Activated naive CD8-positive, alpha-beta T cell treated with anti-CD3 and anti-CD28 coated beads, Interleukin-2, amount 50 U/mL, for 24 hours (primary cell): ENCODE measurements around the gene WBP2.

Source experiments
- ATAC-seq: fragments of 150-1000 bp; cut with Tn5 transposase; one replicate; pipeline ENCODE4 v1.10.0; 2021
- DNase-seq: peaks from one replicate; pipeline ENCODE4 v3.0.0; 2021
- H3K27ac Mint-ChIP-seq: one replicate; pipeline ENCODE4 v1.8.0; 2021; ENCODE audit warnings: mild to moderate bottlenecking, mixed read lengths
- H3K27me3 Mint-ChIP-seq: one replicate; pipeline ENCODE4 v1.8.0; 2021; ENCODE audit warnings: mixed read lengths
- H3K36me3 Mint-ChIP-seq: one replicate; pipeline ENCODE4 v1.8.0; 2021; ENCODE audit warnings: low read depth, mixed read lengths
- H3K4me1 Mint-ChIP-seq: one replicate; pipeline ENCODE4 v1.8.0; 2021; ENCODE audit warnings: mixed read lengths
- H3K4me3 Mint-ChIP-seq: one replicate; pipeline ENCODE4 v1.8.0; 2021; ENCODE audit warnings: mild to moderate bottlenecking, moderate library complexity, mixed read lengths
- H3K9me3 Mint-ChIP-seq: one replicate; pipeline ENCODE4 v1.8.0; 2021; ENCODE audit warnings: mixed read lengths

WBP2 gene

GRCh38 chr17:75855310-75856061 is at the start of gene WBP2:
TSS of gene WBP2 (minus strand) at chr17:75855335. CDS start at chr17:75855297, 38 bp downstream.
- H3K4me1 Mint-ChIP-seq = peaks cover 40% of the 10 kb centered on the region
- no peaks in the 10 kb centered on the region for H3K36me3 Mint-ChIP-seq
- H3K27ac Mint-ChIP-seq = peak within 1 kb of the TSS; percentile 90
- ATAC-seq (peak; percentile 95), DNase-seq (peak; percentile 95)
- H3K4me3 Mint-ChIP-seq = no peak within 1 kb of the TSS
- no peaks in the 10 kb centered on the region for H3K9me3 Mint-ChIP-seq
- no peaks in the 10 kb centered on the region for H3K27me3 Mint-ChIP-seq

- ATAC-seq = no peak
- DNase-seq = no peak
Measured at GRCh38 chr17:75902406-75902805, 47.3 kb upstream of the WBP2 start.

DNA sequence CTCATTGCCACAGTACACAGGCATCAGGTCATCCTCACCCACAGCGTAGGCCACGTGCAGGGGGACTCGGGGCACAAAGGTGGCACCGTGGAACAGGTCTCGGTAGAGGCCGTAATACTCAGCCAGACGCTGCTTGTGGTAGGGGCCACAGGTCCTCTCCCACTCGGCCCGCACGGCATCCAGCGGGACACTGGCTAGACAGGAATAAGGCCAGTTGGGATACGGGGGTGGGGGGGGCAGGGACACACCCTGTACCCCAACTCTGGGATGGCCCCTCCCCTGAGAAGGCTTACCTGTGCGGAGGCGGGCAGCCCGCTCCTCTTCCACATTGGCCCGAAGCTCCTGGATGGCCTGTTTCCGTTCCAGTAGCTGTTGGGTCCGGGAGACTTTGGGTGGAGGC is 46.6 kb upstream of the WBP2 start:
- Mint-ChIP-seq H3K36me3 (peaks cover 9% of the 10 kb centered on the region), H3K4me1 (peaks cover 28% of the 10 kb centered on the region), H3K9me3 (no peaks in the 10 kb centered on the region), H3K27ac (no peak overlapping the region), H3K27me3 (no peaks in the 10 kb centered on the region), H3K4me3 (no peak overlapping the region)
- DNase-seq (no peak), ATAC-seq (no peak)

More at GRCh38 chr17:75902406-75902805, 47.3 kb upstream of the WBP2 start:
- H3K9me3 Mint-ChIP-seq = no peaks in the 10 kb centered on the region
- no peak overlapping the region for H3K27ac Mint-ChIP-seq
- peaks cover 27% of the 10 kb centered on the region for H3K4me1 Mint-ChIP-seq
- H3K27me3 Mint-ChIP-seq = no peaks in the 10 kb centered on the region
- no peak overlapping the region for H3K4me3 Mint-ChIP-seq
- H3K36me3 Mint-ChIP-seq = peaks cover 9% of the 10 kb centered on the region

DNA sequence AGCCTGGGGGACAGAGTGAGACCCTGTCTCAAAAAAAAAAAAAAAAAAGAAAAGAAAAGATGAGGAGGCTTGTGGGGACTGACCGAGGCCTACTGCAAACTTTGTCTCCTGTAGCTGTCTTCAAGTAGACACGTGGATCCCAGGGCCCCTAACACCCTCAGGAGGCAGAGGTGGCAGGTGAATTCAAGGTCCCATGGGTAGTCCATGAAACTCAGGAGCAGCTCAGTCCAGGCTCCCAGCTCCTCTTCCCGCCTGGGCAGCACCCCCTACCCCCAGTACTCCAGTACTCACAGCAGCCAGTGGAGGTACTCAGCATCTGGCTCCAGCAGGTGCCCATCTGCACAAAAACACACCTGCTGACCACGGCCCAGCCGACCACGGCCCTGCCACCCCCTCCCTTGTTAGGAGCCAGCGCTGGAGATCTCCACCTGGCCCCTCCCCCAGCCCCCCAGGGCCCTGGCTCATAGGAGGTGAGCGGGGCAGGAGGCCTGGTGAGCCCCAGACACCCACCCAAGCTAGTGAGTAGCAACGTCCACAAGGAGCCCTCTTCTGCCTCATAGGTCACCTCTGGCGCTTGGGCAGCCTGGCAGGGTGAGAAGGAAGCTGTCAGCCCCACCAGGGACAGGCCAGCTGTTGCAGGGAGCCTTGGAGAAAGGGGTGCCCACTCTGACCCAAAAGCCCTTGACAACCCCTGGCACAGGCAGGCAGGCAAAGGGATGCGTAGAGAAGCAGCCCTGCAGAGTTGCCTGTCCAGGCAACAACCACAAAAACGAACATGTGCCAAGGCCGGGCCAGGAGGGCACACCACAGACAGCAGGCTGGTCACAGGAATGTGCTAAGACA is 45.8 kb upstream of the WBP2 start:
- no peak overlapping the region for H3K4me3 Mint-ChIP-seq
- DNase-seq = no peak
- H3K4me1 Mint-ChIP-seq = peaks cover 25% of the 10 kb centered on the region

GRCh38 chr17:75899767-75900468 is 44.8 kb upstream of the WBP2 start:
- no peak overlapping the region for H3K27ac Mint-ChIP-seq
- ATAC-seq = no peak
- no peaks in the 10 kb centered on the region for H3K9me3 Mint-ChIP-seq

More for the DNA sequence above, 45.8 kb upstream of the WBP2 start:
- no peak for ATAC-seq
- no peaks in the 10 kb centered on the region for H3K9me3 Mint-ChIP-seq
- no peak overlapping the region for H3K27ac Mint-ChIP-seq
- no peaks in the 10 kb centered on the region for H3K27me3 Mint-ChIP-seq
- peaks cover 9% of the 10 kb centered on the region for H3K36me3 Mint-ChIP-seq

GRCh38 chr17:75899353-75899752 is 44.2 kb upstream of the WBP2 start:
- no peak overlapping the region for H3K27ac Mint-ChIP-seq
- peaks cover 16% of the 10 kb centered on the region for H3K36me3 Mint-ChIP-seq
- H3K9me3 Mint-ChIP-seq = no peaks in the 10 kb centered on the region
- no peak for DNase-seq
- H3K27me3 Mint-ChIP-seq = no peaks in the 10 kb centered on the region
- no peak overlapping the region for H3K4me3 Mint-ChIP-seq
- peaks cover 29% of the 10 kb centered on the region for H3K4me1 Mint-ChIP-seq
- no peak for ATAC-seq

More at GRCh38 chr17:75899767-75900468, 44.8 kb upstream of the WBP2 start:
- Mint-ChIP-seq H3K4me3 (no peak overlapping the region), H3K36me3 (peaks cover 16% of the 10 kb centered on the region), H3K4me1 (peaks cover 28% of the 10 kb centered on the region), H3K27me3 (no peaks in the 10 kb centered on the region)
- DNase-seq = no peak

GRCh38 chr17:75898791-75899190 is 43.7 kb upstream of the WBP2 start:
- Mint-ChIP-seq H3K27me3 (no peaks in the 10 kb centered on the region), H3K27ac (no peak overlapping the region), H3K4me1 (peaks cover 32% of the 10 kb centered on the region), H3K36me3 (peaks cover 14% of the 10 kb centered on the region), H3K9me3 (no peaks in the 10 kb centered on the region), H3K4me3 (no peak overlapping the region)
- no peak for DNase-seq
- ATAC-seq = no peak

DNA sequence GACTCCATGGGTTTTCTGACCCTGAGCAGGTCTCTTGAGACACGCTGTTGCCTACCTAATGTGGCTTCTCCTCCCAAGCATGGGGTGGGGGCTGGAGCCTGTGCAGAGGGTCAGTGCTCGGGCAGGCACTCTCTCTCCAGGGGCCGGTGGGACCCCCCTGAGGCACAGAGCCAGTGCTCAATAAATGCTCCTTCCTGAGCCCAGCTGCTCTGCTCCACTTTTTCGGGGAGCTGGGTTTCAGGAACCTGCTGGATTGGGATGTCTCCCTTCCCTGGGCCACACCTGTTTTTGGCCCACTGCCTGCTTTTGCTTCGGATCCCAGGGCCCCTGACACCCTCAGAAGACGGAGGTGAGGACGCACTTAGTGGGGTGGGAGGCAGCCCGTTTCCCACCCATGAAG is 42.9 kb upstream of the WBP2 start:
- no peak for DNase-seq
- Mint-ChIP-seq H3K27me3 (no peaks in the 10 kb centered on the region), H3K4me1 (peaks cover 27% of the 10 kb centered on the region), H3K9me3 (no peaks in the 10 kb centered on the region), H3K36me3 (peaks cover 14% of the 10 kb centered on the region), H3K4me3 (no peak overlapping the region), H3K27ac (no peak overlapping the region)
- no peak for ATAC-seq

DNA sequence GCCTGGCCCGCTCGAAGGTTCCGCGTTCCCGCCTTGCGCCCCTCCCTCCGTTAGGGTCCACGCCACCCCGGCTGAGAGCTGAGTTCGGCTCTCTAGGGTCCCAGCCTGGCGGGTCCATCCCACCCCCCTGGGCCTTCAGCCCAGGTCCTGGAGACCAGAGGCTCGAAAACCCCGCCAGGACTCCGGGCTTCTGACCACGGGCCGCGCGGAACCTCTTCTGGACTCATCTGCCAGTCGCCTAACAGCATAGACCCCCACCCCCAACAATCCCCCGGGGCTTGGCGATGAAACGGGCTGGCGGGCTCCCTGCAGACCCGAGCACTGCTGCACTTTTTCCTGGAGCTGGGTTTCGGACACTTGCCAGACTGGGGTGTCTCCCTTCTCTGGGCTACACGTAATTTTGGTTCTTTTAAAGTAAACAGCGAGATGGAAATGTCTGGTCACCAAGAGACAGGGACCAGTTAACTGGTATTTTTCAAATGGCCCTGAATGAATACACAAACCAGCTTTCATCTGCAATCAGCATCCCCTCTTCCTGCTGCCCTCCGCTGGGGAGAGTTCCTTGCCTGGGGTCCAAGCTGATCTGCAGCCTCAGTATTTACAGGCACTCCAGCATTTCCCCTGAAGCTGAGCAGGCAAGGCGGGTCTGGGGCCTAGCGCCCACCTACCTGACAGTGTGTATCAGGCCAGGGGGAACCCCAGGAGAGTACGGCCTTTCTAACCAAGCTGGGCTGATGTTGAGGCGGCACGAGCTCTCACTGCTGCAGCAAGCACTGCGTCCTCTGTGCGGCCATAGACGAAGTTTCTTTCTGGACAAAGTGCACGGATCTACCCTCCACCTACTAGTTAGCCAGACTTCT is 42.3 kb upstream of the WBP2 start:
- Mint-ChIP-seq H3K4me1 (peaks cover 24% of the 10 kb centered on the region), H3K27ac (peak overlapping the region; percentile 66), H3K4me3 (peak overlapping the region; percentile 12), H3K9me3 (no peaks in the 10 kb centered on the region), H3K36me3 (peaks cover 14% of the 10 kb centered on the region), H3K27me3 (no peaks in the 10 kb centered on the region)
- DNase-seq (no peak), ATAC-seq (no peak)

DNA sequence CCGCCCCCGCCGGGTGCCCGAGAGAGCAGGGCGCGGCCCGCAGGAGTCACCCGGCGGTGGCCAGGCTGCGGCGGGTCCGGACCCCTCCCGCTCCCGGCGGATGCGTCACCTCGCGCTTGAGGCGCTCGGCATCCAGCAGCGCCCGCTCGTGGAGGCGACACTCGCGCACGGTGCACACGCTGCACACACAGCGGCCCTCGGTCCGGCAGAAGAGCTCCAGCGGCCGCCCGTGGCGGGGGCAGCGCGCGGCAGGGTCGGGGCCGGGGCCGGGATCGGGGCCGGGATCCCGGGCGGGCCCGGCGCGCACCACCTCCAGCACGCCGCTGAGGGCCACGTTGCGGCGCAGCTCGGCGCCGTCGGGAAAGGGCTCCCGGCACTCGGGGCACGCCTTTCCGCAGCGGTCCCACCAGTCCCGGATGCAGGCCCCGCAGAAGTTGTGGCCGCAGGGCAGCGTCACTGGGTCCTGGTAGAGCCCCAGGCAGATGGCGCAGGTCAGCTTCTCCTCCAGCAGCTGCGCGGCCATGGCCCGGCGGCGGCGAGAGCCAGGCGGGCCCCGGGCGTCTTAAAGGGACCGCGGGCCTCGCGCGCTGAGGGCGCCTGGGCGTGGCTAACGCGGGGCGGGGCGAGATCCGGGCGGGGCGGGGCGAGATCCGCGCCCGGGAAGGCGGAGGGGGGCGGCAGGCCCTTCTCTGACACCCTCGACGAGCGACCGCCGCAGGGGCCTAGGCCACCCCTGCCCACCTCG is 41.5 kb upstream of the WBP2 start, which contains the start of gene TRIM65:
TRIM65 (minus strand) TSS at position 537 of the 745 bp plus-strand sequence; CDS start at position 523, 14 bp downstream.
- H3K36me3 Mint-ChIP-seq = peaks cover 10% of the 10 kb centered on the region
- DNase-seq (peak; percentile 85), ATAC-seq (peak; percentile 78)
- H3K9me3 Mint-ChIP-seq = no peaks in the 10 kb centered on the region
- peaks cover 23% of the 10 kb centered on the region for H3K4me1 Mint-ChIP-seq
- H3K27me3 Mint-ChIP-seq = no peaks in the 10 kb centered on the region
- H3K27ac Mint-ChIP-seq = peak within 1 kb of the TSS; percentile 93
- peak within 1 kb of the TSS; percentile 90 for H3K4me3 Mint-ChIP-seq

DNA sequence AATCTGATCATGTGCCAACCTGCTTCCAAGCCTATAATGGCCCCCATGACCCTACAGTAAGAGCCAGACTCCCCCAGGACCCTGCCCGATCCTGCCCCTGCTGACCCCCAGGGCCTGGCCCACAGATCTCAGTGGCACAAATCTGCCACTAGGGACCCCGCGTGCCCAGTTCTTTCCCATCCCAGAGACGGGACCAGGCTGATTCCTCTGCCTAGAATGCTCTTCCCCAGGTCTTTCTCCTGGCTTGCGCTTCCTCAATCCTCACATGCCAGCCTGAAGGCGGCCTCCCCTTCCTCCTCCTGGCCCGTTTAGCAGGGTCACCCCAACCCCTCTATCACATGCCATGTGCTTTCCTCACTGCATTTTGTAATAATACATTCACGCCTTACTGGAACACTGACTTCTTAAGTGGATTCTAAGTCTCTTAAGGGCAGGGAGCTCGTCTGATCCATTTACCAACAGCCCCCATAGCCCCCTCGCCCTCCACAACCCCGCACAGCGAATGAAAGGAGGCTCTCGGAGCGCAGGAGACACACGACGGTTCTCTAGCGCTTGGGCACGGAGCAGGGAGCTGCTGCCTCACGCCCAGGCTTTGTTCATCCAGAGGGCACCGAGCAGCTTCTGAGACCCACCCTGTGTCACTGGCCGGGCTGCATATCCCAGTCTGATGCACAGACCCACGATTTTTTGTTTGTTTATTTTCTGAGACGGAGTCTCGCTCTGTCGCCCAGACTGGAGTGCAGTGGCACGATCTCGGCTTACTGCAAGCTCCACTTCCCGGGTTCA is 40.4 kb upstream of the WBP2 start:
- Mint-ChIP-seq H3K27me3 (no peaks in the 10 kb centered on the region), H3K36me3 (peaks cover 8% of the 10 kb centered on the region), H3K27ac (peak overlapping the region; percentile 93), H3K4me3 (peak overlapping the region; percentile 90), H3K4me1 (peaks cover 23% of the 10 kb centered on the region), H3K9me3 (no peaks in the 10 kb centered on the region)
- DNase-seq (no peak), ATAC-seq (no peak)

DNA sequence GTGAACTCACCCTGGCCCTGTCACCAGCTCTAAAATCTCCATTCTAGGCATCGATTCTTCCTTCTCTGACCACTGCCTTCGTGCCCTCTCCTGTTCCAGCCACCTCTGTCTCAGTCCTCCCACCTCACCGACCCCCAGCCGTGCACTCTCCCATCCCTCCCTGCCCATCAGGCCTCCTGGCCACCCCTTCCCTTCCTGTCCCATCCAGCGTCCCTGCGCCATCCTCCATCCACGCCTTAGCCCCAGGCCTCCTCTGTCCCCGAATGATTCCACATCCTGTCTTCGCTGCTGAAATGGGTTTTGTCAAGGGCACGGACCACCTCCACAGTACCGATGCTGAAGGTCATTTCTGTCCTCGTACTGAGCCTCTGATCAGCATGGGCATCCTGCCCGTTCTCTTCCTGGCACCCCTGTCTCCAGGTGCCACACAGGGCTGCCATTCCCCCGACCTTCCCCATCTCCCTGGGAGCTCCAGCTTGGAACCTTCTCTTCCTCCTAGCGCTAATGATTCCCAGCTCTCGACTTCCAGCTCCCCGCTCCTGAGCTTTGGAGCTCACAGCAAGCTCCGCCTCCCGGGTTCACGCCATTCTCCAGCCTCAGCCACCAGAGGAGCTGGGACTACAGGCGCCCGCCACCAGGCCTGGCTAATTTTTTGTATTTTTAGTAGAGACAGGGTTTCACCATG is 39.1 kb upstream of the WBP2 start:
- Mint-ChIP-seq H3K4me3 (no peak overlapping the region), H3K9me3 (no peaks in the 10 kb centered on the region), H3K4me1 (peaks cover 32% of the 10 kb centered on the region), H3K27ac (peak overlapping the region; percentile 34), H3K27me3 (no peaks in the 10 kb centered on the region), H3K36me3 (peaks cover 10% of the 10 kb centered on the region)
- ATAC-seq (no peak), DNase-seq (no peak)
